CD4-positive, alpha-beta T cell (primary cell): Measurements from ENCODE around the gene AUTS2. TPM values are rescaled to one million over a fixed set of nuclear protein-coding genes. Genes with fewer than 3 reads are reported as not detected.
A peak's percentile ranks its signal among the peaks of the same experiment; 100 is the strongest.

Experiments used
- ATAC-seq: fragments of 200-7000 bp; cut with Tn5 transposase; one replicate; pipeline ENCODE4 v1.10.0; 2022; ENCODE audit warnings: mild to moderate bottlenecking; ENCODE audit not compliant: poor library complexity
- CTCF ChIA-PET: fragments of 350-600 bp; sonication (Branson Sonifier 250); formaldehyde crosslinking; loops from one replicate; lab custom pipeline; 2021; ENCODE audit warnings: antibody characterized with exemption, inconsistent platforms; lab: Charles Lee
- POLR2A ChIA-PET: fragments of 350-600 bp; sonication (Branson Sonifier 250); formaldehyde crosslinking; loops from one replicate; lab custom pipeline; 2021; ENCODE audit warnings: antibody characterized with exemption, inconsistent platforms; lab: Charles Lee
- DNase-seq, 14 experiments: peaks; one replicate each; pipeline ENCODE4 v3.0.0-alpha.2; 2013 to 2020; ENCODE audit warnings: mixed read lengths in 2 of 14
- H3K27ac ChIP-seq, 2 donors: one replicate each; pipeline versions ENCODE4 v1.5.1 to v1.7.0; 2013; ENCODE audit warnings: low read length in 2 of 2, low read depth in 1 of 2, mild to moderate bottlenecking in 1 of 2
- H3K27me3 ChIP-seq, 2 experiments: 1 replicate in 1 of 2; 2 replicates in 1 of 2; pipeline versions ENCODE4 v1.6.1 to v1.7.0; 2013; ENCODE audit warnings: low read length in 2 of 2, control low read depth in 1 of 2, mild to moderate bottlenecking in 1 of 2, moderate library complexity in 1 of 2; ENCODE audit not compliant: insufficient read depth in 2 of 2, control insufficient read depth in 1 of 2
- H3K36me3 ChIP-seq: one replicate; pipeline ENCODE4 v1.6.1; 2013; ENCODE audit warnings: low read length, control low read depth; ENCODE audit not compliant: insufficient read depth
- H3K4me1 ChIP-seq: one replicate; pipeline ENCODE4 v1.6.1; 2013; ENCODE audit warnings: low read length, control low read depth; ENCODE audit not compliant: insufficient read depth
- H3K4me3 ChIP-seq: one replicate; pipeline ENCODE4 v1.5.1; 2013; ENCODE audit warnings: mild to moderate bottlenecking, low read length, moderate library complexity
- H3K9me3 ChIP-seq, 2 experiments: 1 replicate in 1 of 2; 2 replicates in 1 of 2; pipeline versions ENCODE4 v1.6.1 to v1.7.0; 2013; ENCODE audit warnings: low read length in 2 of 2, mild to moderate bottlenecking in 2 of 2, control low read depth in 1 of 2, moderate library complexity in 1 of 2; ENCODE audit not compliant: control insufficient read depth in 1 of 2, insufficient read depth in 1 of 2
- H3K27ac Mint-ChIP-seq: one replicate; pipeline ENCODE4 v1.8.0; 2020; ENCODE audit warnings: mixed read lengths
- H3K27me3 Mint-ChIP-seq: one replicate; pipeline ENCODE4 v1.8.0; 2021; ENCODE audit warnings: mixed read lengths
- H3K36me3 Mint-ChIP-seq: one replicate; pipeline ENCODE4 v1.8.0; 2021; ENCODE audit warnings: low read depth, mixed read lengths
- H3K4me1 Mint-ChIP-seq: one replicate; pipeline ENCODE4 v1.8.0; 2021; ENCODE audit warnings: low read depth, mixed read lengths
- H3K4me3 Mint-ChIP-seq: one replicate; pipeline ENCODE4 v1.8.0; 2020; ENCODE audit warnings: mild to moderate bottlenecking, mixed read lengths
- H3K9me3 Mint-ChIP-seq: one replicate; pipeline ENCODE4 v1.8.0; 2020; ENCODE audit warnings: mixed read lengths
- CTCF ChIP-seq: fragments of 200-600 bp; IDR thresholded peaks from one replicate; pipeline ENCODE4 v1.8.0; 2022; ENCODE audit warnings: antibody characterized with exemption, mild to moderate bottlenecking
- intact Hi-C, 2 experiments: fragments of 100-400 bp; cut with DNase I in 1 of 2; cut with micrococcal nuclease in 1 of 2; formaldehyde crosslinking; loops; one replicate each; pipeline versions ENCODE4 v1.15.1 to v1.9.0; 2023 to 2025; cut with DNase I, micrococcal nuclease
- total RNA-seq, 174 experiments: library from RNA in 2 of 174; stranded (reverse) in 2 of 174; gene quantifications; one replicate each; pipeline ENCODE4 v1.2.3 and lab custom pipeline; 2021 to 2026

The AUTS2 gene
- total RNA-seq, 2 experiments from 2014 or later, result 43.6 to 47.6 TPM

- intact Hi-C loops, result no loop called here
- no peaks in the 10 kb centered on the region for H3K9me3 Mint-ChIP-seq
- ATAC-seq (no peak), DNase-seq (no peak)
- Histone ChIP-seq H3K27ac (no peak overlapping the region), H3K4me1 (no peaks in the 10 kb centered on the region), H3K36me3 (no peaks in the 10 kb centered on the region), H3K27me3 (no peaks in the 10 kb centered on the region), H3K4me3 (no peak overlapping the region), H3K9me3 (peaks cover 0 to 7% of the 10 kb centered on the region in 2 experiments)
- H3K36me3 Mint-ChIP-seq, result no peaks in the 10 kb centered on the region
- ChIA-PET POLR2A (no interaction called here), CTCF (no interaction called here)
- no peak overlapping the region for H3K4me3 Mint-ChIP-seq
- peaks cover 8% of the 10 kb centered on the region for H3K4me1 Mint-ChIP-seq
- H3K27ac Mint-ChIP-seq, result no peak overlapping the region
- H3K27me3 Mint-ChIP-seq, result peaks cover 6% of the 10 kb centered on the region
- TF ChIP-seq CTCF, result no peak
Observed at GRCh38 chr7:69693042-69693441, 94.8 kb downstream of the AUTS2 start.

- no peak for TF ChIP-seq CTCF
- no peak for ATAC-seq
Observed at GRCh38 chr7:69696054-69696591, 97.8 kb downstream of the AUTS2 start.

GRCh38 chr7:69696686-69697685, 98.7 kb downstream of the AUTS2 start:
- Mint-ChIP-seq H3K36me3 (no peaks in the 10 kb centered on the region), H3K27me3 (peaks cover 5% of the 10 kb centered on the region), H3K4me3 (no peak overlapping the region), H3K27ac (no peak overlapping the region), H3K9me3 (no peaks in the 10 kb centered on the region), H3K4me1 (peaks cover 8% of the 10 kb centered on the region)
- Histone ChIP-seq H3K4me1 (no peaks in the 10 kb centered on the region), H3K4me3 (no peak overlapping the region), H3K9me3 (no peaks in the 10 kb centered on the region), H3K36me3 (no peaks in the 10 kb centered on the region), H3K27ac (no peak overlapping the region), H3K27me3 (no peaks in the 10 kb centered on the region)
- POLR2A ChIA-PET, result no interaction called here
- ATAC-seq (no peak), DNase-seq (no peak)
- TF ChIP-seq CTCF, result no peak
- intact Hi-C loops, result no loop called here
- CTCF ChIA-PET, result no interaction called here

More at GRCh38 chr7:69696054-69696591, 97.8 kb downstream of the AUTS2 start:
- CTCF ChIA-PET, result no interaction called here
- H3K4me3 Mint-ChIP-seq, result no peak overlapping the region
- Histone ChIP-seq H3K27me3 (no peaks in the 10 kb centered on the region), H3K4me3 (no peak overlapping the region), H3K27ac (no peak overlapping the region), H3K36me3 (no peaks in the 10 kb centered on the region), H3K4me1 (no peaks in the 10 kb centered on the region), H3K9me3 (peaks cover 0 to 5% of the 10 kb centered on the region in 2 experiments)
- peak in 3 of 14 experiments; percentile 14 to 36 (median 25) for DNase-seq
- peaks cover 6% of the 10 kb centered on the region for H3K27me3 Mint-ChIP-seq
- H3K4me1 Mint-ChIP-seq, result peaks cover 8% of the 10 kb centered on the region
- no peaks in the 10 kb centered on the region for H3K9me3 Mint-ChIP-seq
- H3K36me3 Mint-ChIP-seq, result no peaks in the 10 kb centered on the region
- no peak overlapping the region for H3K27ac Mint-ChIP-seq
- POLR2A ChIA-PET, result no interaction called here
- intact Hi-C loops, result no loop called here
